Transverse colon (tissue), 4 donors: Measurements from ENCODE around the gene S100A9. TPM values are rescaled to one million over a fixed set of nuclear protein-coding genes. Genes with fewer than 3 reads are reported as not detected.

Source experiments
- DNase-seq: peaks from one replicate; pipeline ENCODE4 v3.0.0-alpha.2; 2019
- H3K27ac ChIP-seq, 4 donors: fragments of 200-600 bp; sonication (generic); 2 replicates each; pipeline ENCODE4 v1.5.1; 2016 to 2018; ENCODE audit warnings: inconsistent platforms in 4 of 4
- H3K27me3 ChIP-seq: fragments of 200-600 bp; sonication (generic); 2 replicates; pipeline ENCODE4 v1.5.1; 2017; ENCODE audit warnings: inconsistent platforms
- H3K36me3 ChIP-seq, 4 donors: fragments of 200-600 bp; sonication (generic); 2 replicates each; pipeline ENCODE4 v1.5.1; 2017 to 2019; ENCODE audit warnings: inconsistent platforms in 4 of 4
- H3K4me1 ChIP-seq, 4 donors: fragments of 200-600 bp; sonication (generic); 2 replicates each; pipeline ENCODE4 v1.5.1; 2017 to 2020; ENCODE audit warnings: inconsistent platforms in 4 of 4
- H3K4me3 ChIP-seq, 4 donors: fragments of 200-600 bp; sonication (generic); 1 replicate in 1 of 4; 2 replicates in 3 of 4; pipeline versions ENCODE4 v1.5.1 to v1.6.1; 2017 to 2019; ENCODE audit warnings: inconsistent platforms in 4 of 4
- H3K9me3 ChIP-seq, 2 donors: fragments of 200-600 bp; sonication (generic); 2 replicates each; pipeline ENCODE4 v1.5.1; 2017 to 2019; ENCODE audit warnings: inconsistent platforms in 2 of 2
- CTCF ChIP-seq, 5 experiments: fragments of 200-600 bp in 3 of 5; fragments of 450-650 bp in 2 of 5; sonication (generic) in 3 of 5; IDR thresholded peaks; 1 replicate in 2 of 5; 2 replicates in 3 of 5; pipeline ENCODE4 v1.5.1; 2016 to 2017; ENCODE audit warnings: antibody characterized with exemption in 5 of 5, inconsistent platforms in 3 of 5, mild to moderate bottlenecking in 2 of 5, moderate library complexity in 1 of 5
- EP300 ChIP-seq: sonication (generic); formaldehyde crosslinking; IDR thresholded peaks from one replicate; pipeline ENCODE4 v1.6.1; 2017; ENCODE audit warnings: antibody characterized with exemption, low read depth
- POLR2A ChIP-seq: fragments of 450-650 bp; IDR thresholded peaks from one replicate; pipeline ENCODE4 v1.6.1; 2016; ENCODE audit warnings: antibody characterized with exemption, mild to moderate bottlenecking, moderate library complexity
- POLR2AphosphoS5 ChIP-seq, 3 donors: sonication (generic); formaldehyde crosslinking; IDR thresholded peaks; one replicate each; pipeline ENCODE4 v1.6.1; 2016; ENCODE audit warnings: antibody characterized with exemption in 3 of 3
- WGBS, 2 donors: methylation state at CpG; one replicate each; pipeline ENCODE4 v1.1.5; 2018; ENCODE audit warnings: low coverage in 1 of 2; 5-methylcytosine and 5-hydroxymethylcytosine counted together
- in situ Hi-C, 4 donors: fragments of 200-750 bp; cut with MboI; loops; one replicate each; pipeline versions ENCODE4 v1.15.0 to v1.15.1; 2017; ENCODE audit warnings: low sequenced_read_pairs in 3 of 4, low pct_ligation_motif_present in 1 of 4, low pct_unique_long_range_greater_than_20kb in 1 of 4
- intact Hi-C: fragments of 100-400 bp; cut with DNase I; formaldehyde crosslinking; loops from one replicate; pipeline ENCODE4 v1.15.1; 2023; ENCODE audit warnings: low total_unique reads
- total RNA-seq, 4 donors: library from RNA; depleted of rRNA; stranded (reverse); fragments of >200 nt; gene quantifications; one replicate each; pipeline ENCODE4 v1.1.0, GENCODE V29; 2016

Gene S100A9
- total RNA-seq = 10 to 100 TPM; 24.0 to 99.0 (median 34.3) TPM

GRCh38 chr1:153357853-153358690, at the start of gene S100A9:
Gene S100A9, plus strand, starts transcription at chr1:153357854. Its CDS starts 430 bp downstream, at chr1:153358284.
- WGBS, 2 donors = 62 to 75% methylated on average over 4 to 11 of the region's 11 CpGs
- Histone ChIP-seq H3K36me3 (no peaks in the 10 kb centered on the region), H3K4me3 (no peak within 1 kb of the TSS), H3K9me3 (no peaks in the 10 kb centered on the region), H3K4me1 (peaks cover 0 to 4% (median 0%) of the 10 kb centered on the region in 4 donors), H3K27ac (peak within 1 kb of the TSS in 2 of 4 donors; percentile 37 to 44), H3K27me3 (peaks cover 4% of the 10 kb centered on the region)
- no peak for DNase-seq
- intact Hi-C loops (no loop called here), in situ Hi-C loops (loop anchor here in 1 of 4 donors (25.0 kb wide), 1 partner anchor 229 kb away; no protein-coding TSS in a partner anchor)
- TF ChIP-seq POLR2AphosphoS5 (IDR thresholded peaks at IDR 0.05) = no peak

- WGBS, 2 donors = 95% methylated on average over 2 of the region's 2 CpGs; no CpG with 5 or more reads in 1 of the 2 donors
- intact Hi-C loops = no loop called here
Observed at GRCh38 chr1:153308540-153308939, 49.1 kb upstream of the S100A9 start.

GRCh38 chr1:153309441-153309840, 48.2 kb upstream of the S100A9 start:
- in situ Hi-C loops (no loop called here), intact Hi-C loops (no loop called here)
- no peaks in the 10 kb centered on the region for H3K4me1 ChIP-seq
- no peak overlapping the region for H3K4me3 ChIP-seq
- no peak overlapping the region for H3K27ac ChIP-seq
- no peak for DNase-seq
- TF ChIP-seq EP300 = no peak
- TF ChIP-seq CTCF (IDR thresholded peaks at IDR 0.05) = no peak
- TF ChIP-seq POLR2A = no peak
- no peak for TF ChIP-seq POLR2AphosphoS5 (IDR thresholded peaks at IDR 0.05)
- no peaks in the 10 kb centered on the region for H3K9me3 ChIP-seq
- WGBS, 2 donors = 60 to 75% methylated on average over 1 to 2 of the region's 2 CpGs
- H3K36me3 ChIP-seq = no peaks in the 10 kb centered on the region
- no peaks in the 10 kb centered on the region for H3K27me3 ChIP-seq

More at GRCh38 chr1:153308540-153308939, 49.1 kb upstream of the S100A9 start:
- in situ Hi-C loops = no loop called here
- Histone ChIP-seq H3K36me3 (no peaks in the 10 kb centered on the region), H3K4me1 (no peaks in the 10 kb centered on the region), H3K9me3 (no peaks in the 10 kb centered on the region), H3K27ac (no peak overlapping the region), H3K4me3 (no peak overlapping the region), H3K27me3 (no peaks in the 10 kb centered on the region)
- no peak for DNase-seq
- TF ChIP-seq CTCF (IDR thresholded peaks at IDR 0.05) (no peak), EP300 (no peak), POLR2A (no peak), POLR2AphosphoS5 (IDR thresholded peaks at IDR 0.05) (no peak)

- H3K27ac ChIP-seq = no peak overlapping the region
- in situ Hi-C loops = no loop called here
- DNase-seq = no peak
- no peak for TF ChIP-seq EP300
- no peak for TF ChIP-seq POLR2AphosphoS5 (IDR thresholded peaks at IDR 0.05)
- no peak for TF ChIP-seq POLR2A
- no peak for TF ChIP-seq CTCF (IDR thresholded peaks at IDR 0.05)
- H3K4me1 ChIP-seq = no peaks in the 10 kb centered on the region
- WGBS, 2 donors = 64 to 67% methylated on average over 4 to 7 of the region's 7 CpGs
- H3K27me3 ChIP-seq = no peaks in the 10 kb centered on the region
- H3K36me3 ChIP-seq = no peaks in the 10 kb centered on the region
- intact Hi-C loops = no loop called here
- no peak overlapping the region for H3K4me3 ChIP-seq
- no peaks in the 10 kb centered on the region for H3K9me3 ChIP-seq
Observed at GRCh38 chr1:153310526-153310925, 47.1 kb upstream of the S100A9 start.
